Chondrocyte (in vitro differentiated cells): ENCODE measurements around the gene SUSD5. TPM values are rescaled to one million over a fixed set of nuclear protein-coding genes. Genes with fewer than 3 reads are reported as not detected.
A peak's percentile ranks its signal among the peaks of the same experiment; 100 is the strongest.

Experiments
- DNase-seq: peaks from one replicate; pipeline ENCODE4 v3.0.0; 2021; ENCODE audit warnings: mixed read lengths, low spot score
- H3K27ac Mint-ChIP-seq: one replicate; pipeline ENCODE4 v1.8.0; 2021; ENCODE audit warnings: mild to moderate bottlenecking, moderate library complexity, mixed read lengths; ENCODE audit not compliant: unreplicated experiment
- H3K27me3 Mint-ChIP-seq: 2 replicates; pipeline ENCODE4 v1.8.0; 2021; ENCODE audit warnings: low read depth, mixed read lengths
- H3K36me3 Mint-ChIP-seq: 2 replicates; pipeline ENCODE4 v1.8.0; 2021; ENCODE audit warnings: low read depth, mixed read lengths
- H3K4me1 Mint-ChIP-seq: 2 replicates; pipeline ENCODE4 v1.8.0; 2021; ENCODE audit warnings: low read depth, mild to moderate bottlenecking, mixed read lengths
- H3K4me3 Mint-ChIP-seq: one replicate; pipeline ENCODE4 v1.8.0; 2021; ENCODE audit warnings: mild to moderate bottlenecking, moderate library complexity, mixed read lengths; ENCODE audit not compliant: unreplicated experiment
- H3K9me3 Mint-ChIP-seq: 2 replicates; pipeline ENCODE4 v1.8.0; 2021; ENCODE audit warnings: low read depth, mixed read lengths
- CTCF ChIP-seq: fragments of 200-600 bp; sonication (generic); IDR thresholded peaks from 2 replicates; pipeline ENCODE4 v1.5.0; 2021; ENCODE audit warnings: antibody characterized with exemption, mild to moderate bottlenecking, moderate library complexity
- total RNA-seq: library from RNA; stranded (reverse); gene quantifications from 3 replicates; pipeline ENCODE4 v1.2.1, GENCODE V29; 2021

The SUSD5 gene
- total RNA-seq, 1 donor from 2014 or later = 55.6 TPM

GRCh38 chr3:33240261-33240660 is 21.7 kb upstream of the SUSD5 start:
- no peak for DNase-seq
- Mint-ChIP-seq H3K4me3 (no peak overlapping the region), H3K27ac (no peak overlapping the region), H3K36me3 (peaks cover 6% of the 10 kb centered on the region), H3K27me3 (no peaks in the 10 kb centered on the region), H3K9me3 (peaks cover 14% of the 10 kb centered on the region), H3K4me1 (no peaks in the 10 kb centered on the region)
- no peak for TF ChIP-seq CTCF

DNA sequence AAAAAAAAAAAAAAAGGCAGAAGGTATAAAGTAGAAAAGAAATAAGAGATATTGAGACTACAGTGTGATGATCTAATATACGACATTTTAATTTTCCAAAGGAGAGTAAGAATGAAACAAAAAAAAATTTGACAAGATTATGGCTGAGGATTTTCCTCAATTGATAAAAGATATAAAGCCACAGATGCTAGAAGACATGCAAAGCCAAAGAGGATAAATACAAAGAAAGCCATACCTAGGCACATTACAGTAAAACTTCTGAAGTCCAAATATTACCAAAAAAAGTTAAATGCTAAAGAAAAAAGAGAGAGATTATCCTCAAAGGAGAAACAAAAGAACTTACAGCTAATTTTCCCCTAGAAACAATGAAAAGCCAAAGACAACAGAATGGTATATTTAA is 20.3 kb upstream of the SUSD5 start:
- H3K4me1 Mint-ChIP-seq = no peaks in the 10 kb centered on the region
- no peaks in the 10 kb centered on the region for H3K27me3 Mint-ChIP-seq
- H3K9me3 Mint-ChIP-seq = peaks cover 14% of the 10 kb centered on the region
- TF ChIP-seq CTCF = no peak
- no peak for DNase-seq
- no peak overlapping the region for H3K27ac Mint-ChIP-seq
- peaks cover 6% of the 10 kb centered on the region for H3K36me3 Mint-ChIP-seq
- H3K4me3 Mint-ChIP-seq = no peak overlapping the region

DNA sequence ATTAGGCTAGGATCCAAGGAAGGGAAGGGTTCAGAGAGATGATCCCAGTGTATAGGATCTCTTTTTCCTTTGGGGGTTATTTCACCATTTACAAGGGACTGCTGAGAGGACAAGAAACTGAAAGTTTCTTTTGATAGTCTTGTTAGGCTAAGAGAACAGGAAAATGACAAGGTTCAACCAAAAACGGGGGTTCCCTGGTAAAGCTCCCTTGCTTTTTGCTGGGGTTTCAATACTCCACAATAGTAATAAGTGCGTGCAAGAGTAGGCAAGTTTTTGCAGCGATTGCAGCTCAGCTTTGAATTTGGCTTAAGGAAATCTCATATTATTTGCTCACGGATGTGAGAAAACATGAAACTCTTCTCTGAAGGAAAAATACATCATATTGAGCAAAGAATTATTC is 18.8 kb upstream of the SUSD5 start:
- no peak overlapping the region for H3K4me3 Mint-ChIP-seq
- no peak overlapping the region for H3K27ac Mint-ChIP-seq
- peaks cover 9% of the 10 kb centered on the region for H3K9me3 Mint-ChIP-seq
- no peak for TF ChIP-seq CTCF
- no peaks in the 10 kb centered on the region for H3K27me3 Mint-ChIP-seq
- DNase-seq = no peak
- H3K36me3 Mint-ChIP-seq = peaks cover 4% of the 10 kb centered on the region
- no peaks in the 10 kb centered on the region for H3K4me1 Mint-ChIP-seq

DNA sequence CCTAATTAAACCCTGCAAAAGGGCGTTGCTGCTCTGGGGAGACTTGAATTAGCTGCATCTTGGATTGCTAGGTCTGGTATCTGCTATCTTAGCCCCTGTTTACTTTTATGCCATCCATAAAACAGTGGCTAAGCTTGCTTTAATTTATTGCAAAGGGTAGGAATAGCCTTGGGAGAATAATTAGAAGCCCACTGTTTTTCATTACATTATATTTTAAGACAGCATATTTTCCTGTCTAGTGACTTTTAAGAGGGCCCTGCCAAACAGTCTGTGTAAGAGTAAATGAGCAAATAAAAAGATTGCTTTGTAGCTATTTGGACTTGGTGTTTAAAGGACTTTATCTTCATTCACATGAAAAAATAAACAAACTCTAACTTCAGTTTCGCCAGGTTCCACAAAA is 17.4 kb upstream of the SUSD5 start:
- peaks cover 9% of the 10 kb centered on the region for H3K9me3 Mint-ChIP-seq
- H3K27ac Mint-ChIP-seq = no peak overlapping the region
- H3K36me3 Mint-ChIP-seq = peaks cover 3% of the 10 kb centered on the region
- no peak for TF ChIP-seq CTCF
- H3K4me1 Mint-ChIP-seq = no peaks in the 10 kb centered on the region
- H3K27me3 Mint-ChIP-seq = no peaks in the 10 kb centered on the region
- DNase-seq = no peak
- H3K4me3 Mint-ChIP-seq = no peak overlapping the region

DNA sequence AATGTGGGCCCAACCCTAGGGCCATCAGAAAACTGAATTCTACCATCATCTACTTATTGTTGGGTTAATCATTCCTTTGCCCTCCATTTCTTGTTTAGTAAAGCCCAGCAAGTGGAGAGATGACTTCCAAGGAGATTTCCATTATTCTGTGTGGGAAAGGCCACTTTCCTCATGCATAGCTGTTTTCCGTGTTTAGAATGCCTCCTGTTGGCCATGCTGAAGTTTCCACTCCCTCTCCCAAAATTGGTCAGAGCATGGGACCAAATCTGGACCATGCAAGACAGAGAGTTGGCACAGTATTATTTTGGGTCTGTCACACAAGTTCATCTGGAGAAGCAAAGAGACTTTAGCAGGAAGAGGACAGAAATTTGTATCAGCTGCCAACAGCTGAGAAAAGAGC is 15.3 kb upstream of the SUSD5 start:
- Mint-ChIP-seq H3K36me3 (peaks cover 1% of the 10 kb centered on the region), H3K27me3 (no peaks in the 10 kb centered on the region), H3K4me1 (no peaks in the 10 kb centered on the region), H3K9me3 (peaks cover 1% of the 10 kb centered on the region), H3K4me3 (no peak overlapping the region), H3K27ac (no peak overlapping the region)
- peak; percentile 21 for TF ChIP-seq CTCF
- DNase-seq = no peak
